ENCODE results near the gene LMX1A.
A peak's percentile ranks its signal among the peaks of the same experiment; 100 is the strongest.

GRCh38 chr1:165392634-165393571, 36.4 kb upstream of the LMX1A start:
- peak; percentile 89 to 94 (median 92) for TF ChIP-seq CTCF (IDR thresholded peaks at IDR 0.05)
- TF ChIP-seq EP300 (IDR thresholded peaks at IDR 0.05): no peak

Measured in gastroesophageal sphincter (tissue), 3 donors.